Mammary epithelial cell (primary cell): Measurements from ENCODE around the gene TNNI2.

Source experiments
- EZH2 ChIP-seq: IDR thresholded peaks from 2 replicates; pipeline ENCODE4 v1.6.1; 2012; ENCODE audit warnings: low read length, inconsistent platforms, borderline replicate concordance
- TF ChIP-seq, protein P1 (sequence below), 2 donors: IDR thresholded peaks in 1 of 2; conservative IDR thresholded peaks in 1 of 2; 2 replicates each; pipeline ENCODE4 v1.5.1; 2011 to 2012; ENCODE audit warnings: inconsistent platforms in 2 of 2, low read length in 2 of 2, mild to moderate bottlenecking in 2 of 2, control low read depth in 1 of 2, low read depth in 1 of 2; ENCODE audit not compliant: insufficient read depth in 1 of 2; ENCODE audit errors: extremely low read depth in 1 of 2

DNA sequence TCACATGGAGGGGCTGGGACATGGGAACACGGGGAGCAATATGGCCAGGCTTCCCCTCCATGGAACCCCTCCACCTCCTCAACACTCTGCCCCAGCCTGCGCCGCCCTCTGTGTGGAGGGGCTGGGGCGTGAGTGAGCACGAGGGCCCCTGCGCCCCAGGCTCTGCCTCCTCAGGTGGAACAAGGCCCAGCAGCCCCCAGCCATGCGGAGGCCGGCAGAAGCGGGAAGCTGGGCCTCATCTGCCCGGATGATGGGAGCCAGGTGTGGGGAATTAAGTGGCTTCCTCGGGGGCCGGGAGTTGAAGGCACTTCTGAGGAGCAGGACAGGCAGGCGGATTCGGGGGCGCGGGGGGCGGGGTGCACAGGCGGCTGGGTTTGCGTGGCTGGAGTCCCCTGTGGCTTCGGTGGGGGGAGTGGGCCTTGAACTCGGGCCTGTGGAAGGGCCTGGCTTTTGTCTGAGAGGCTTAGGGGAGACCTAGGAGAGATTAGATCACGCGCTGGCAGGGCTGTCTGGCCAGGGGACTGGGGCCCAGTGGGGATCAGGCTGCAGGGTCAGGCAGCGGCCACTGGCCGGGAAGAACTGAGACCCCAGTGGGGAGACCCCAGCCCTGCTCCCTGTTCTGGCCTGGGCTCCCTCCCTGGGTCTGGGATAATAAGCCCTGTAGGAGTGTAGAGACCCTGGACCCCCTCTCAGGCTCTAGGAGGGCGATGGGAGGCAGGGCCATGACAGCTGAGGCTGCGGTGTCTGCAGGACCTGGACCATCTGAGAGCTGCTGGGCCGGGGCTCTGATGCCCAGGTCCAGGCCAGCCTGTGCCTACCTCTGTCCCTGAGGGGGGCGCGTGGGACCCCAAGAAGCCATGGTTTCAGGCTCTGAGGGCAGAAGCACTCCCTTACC is 39.6 kb downstream of the TNNI2 start:
- TF ChIP-seq, protein P1, sequence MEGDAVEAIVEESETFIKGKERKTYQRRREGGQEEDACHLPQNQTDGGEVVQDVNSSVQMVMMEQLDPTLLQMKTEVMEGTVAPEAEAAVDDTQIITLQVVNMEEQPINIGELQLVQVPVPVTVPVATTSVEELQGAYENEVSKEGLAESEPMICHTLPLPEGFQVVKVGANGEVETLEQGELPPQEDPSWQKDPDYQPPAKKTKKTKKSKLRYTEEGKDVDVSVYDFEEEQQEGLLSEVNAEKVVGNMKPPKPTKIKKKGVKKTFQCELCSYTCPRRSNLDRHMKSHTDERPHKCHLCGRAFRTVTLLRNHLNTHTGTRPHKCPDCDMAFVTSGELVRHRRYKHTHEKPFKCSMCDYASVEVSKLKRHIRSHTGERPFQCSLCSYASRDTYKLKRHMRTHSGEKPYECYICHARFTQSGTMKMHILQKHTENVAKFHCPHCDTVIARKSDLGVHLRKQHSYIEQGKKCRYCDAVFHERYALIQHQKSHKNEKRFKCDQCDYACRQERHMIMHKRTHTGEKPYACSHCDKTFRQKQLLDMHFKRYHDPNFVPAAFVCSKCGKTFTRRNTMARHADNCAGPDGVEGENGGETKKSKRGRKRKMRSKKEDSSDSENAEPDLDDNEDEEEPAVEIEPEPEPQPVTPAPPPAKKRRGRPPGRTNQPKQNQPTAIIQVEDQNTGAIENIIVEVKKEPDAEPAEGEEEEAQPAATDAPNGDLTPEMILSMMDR (conservative IDR thresholded peaks at IDR 0.05 in 1 of 2, IDR thresholded peaks at IDR 0.05 in 1 of 2; ENCODE audit: extremely low read depth in 1 of 2, insufficient read depth in 1 of 2, low read depth in 1 of 2, low read length in 2 of 2) = no peak
- TF ChIP-seq EZH2 = no peak
